Astrocyte (in vitro differentiated cells and primary cell): Measurements from ENCODE around the gene PLD4.

ENCODE experiments used
- EZH2 ChIP-seq: IDR thresholded peaks from 2 replicates; pipeline ENCODE4 v1.6.1; 2012; ENCODE audit warnings: mild to moderate bottlenecking, low read length, inconsistent platforms; ENCODE audit not compliant: insufficient read depth
- TF ChIP-seq, protein P1 (sequence below): IDR thresholded peaks from 2 replicates; pipeline ENCODE4 v1.5.1; 2011; ENCODE audit warnings: low read depth, mild to moderate bottlenecking, inconsistent platforms, low read length, moderate library complexity; ENCODE audit not compliant: insufficient read depth

DNA sequence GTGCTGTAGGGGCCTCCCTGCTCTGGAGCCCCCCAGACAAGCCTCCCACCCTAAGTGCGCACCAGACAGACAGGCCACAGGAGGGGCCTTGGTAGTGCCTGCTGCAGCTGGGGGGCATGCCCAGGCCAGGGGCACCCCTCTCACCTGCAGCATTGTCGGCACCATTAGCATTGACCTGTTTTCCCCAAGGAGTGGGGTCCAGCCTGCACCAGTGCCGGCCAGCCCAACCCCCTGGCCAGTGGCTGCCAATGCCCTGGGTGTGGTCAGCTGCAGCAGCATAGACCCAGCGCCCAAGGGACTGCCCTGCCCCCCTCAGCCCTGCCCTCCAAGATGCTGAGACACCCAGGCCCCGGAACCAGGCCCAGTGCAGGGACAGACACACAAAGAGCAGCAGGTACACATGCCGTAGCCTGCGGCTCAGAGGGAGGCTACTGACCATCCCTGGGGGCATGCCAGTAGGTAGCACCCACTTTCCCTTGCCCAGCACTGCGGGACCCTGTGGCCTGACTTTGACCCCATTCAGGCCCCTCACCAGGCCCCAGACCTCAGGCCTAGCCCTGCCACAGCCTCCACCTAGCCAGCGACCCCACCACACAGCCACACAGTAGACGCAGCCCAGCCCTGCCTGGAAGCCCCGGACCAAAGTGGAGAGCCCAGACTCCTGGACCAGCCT lies 52.5 kb downstream of the PLD4 start:
- TF ChIP-seq, protein P1, sequence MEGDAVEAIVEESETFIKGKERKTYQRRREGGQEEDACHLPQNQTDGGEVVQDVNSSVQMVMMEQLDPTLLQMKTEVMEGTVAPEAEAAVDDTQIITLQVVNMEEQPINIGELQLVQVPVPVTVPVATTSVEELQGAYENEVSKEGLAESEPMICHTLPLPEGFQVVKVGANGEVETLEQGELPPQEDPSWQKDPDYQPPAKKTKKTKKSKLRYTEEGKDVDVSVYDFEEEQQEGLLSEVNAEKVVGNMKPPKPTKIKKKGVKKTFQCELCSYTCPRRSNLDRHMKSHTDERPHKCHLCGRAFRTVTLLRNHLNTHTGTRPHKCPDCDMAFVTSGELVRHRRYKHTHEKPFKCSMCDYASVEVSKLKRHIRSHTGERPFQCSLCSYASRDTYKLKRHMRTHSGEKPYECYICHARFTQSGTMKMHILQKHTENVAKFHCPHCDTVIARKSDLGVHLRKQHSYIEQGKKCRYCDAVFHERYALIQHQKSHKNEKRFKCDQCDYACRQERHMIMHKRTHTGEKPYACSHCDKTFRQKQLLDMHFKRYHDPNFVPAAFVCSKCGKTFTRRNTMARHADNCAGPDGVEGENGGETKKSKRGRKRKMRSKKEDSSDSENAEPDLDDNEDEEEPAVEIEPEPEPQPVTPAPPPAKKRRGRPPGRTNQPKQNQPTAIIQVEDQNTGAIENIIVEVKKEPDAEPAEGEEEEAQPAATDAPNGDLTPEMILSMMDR: no peak
- no peak for TF ChIP-seq EZH2
